HUDEP-2 (cell line): ENCODE data around the gene TMEM45A.
"Not testable (repeated sequence)": the region's sequence is repeated elsewhere in the genome, so short reads cannot be mapped to it uniquely, and the experiment has no call there.

ENCODE experiments used
- DNase-seq, 76 experiments: peaks; one replicate each; lab custom pipeline; 2025; ENCODE audit not compliant: unreplicated experiment in 76 of 76; lab: John Stamatoyannopoulos, UW

TMEM45A gene

DNA sequence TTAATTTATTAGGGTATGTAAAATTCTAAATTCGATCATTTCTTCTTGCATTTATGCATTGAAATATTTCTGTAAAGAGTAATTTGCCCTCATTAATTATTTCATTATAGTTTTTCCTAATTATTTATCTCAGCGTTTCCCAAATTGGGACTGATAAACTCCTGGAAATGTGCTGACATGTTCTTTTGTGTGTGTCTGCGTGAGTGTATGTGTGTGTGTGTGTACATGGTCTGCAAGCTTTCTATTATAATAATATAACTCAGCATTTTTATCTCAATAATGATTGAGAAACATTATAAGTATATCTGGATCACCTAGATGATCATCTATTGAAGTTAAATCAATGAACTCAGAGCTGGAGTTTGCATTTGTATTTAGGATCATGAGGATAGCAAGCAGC lies 38.7 kb downstream of the TMEM45A start:
- no peak for DNase-seq

DNA sequence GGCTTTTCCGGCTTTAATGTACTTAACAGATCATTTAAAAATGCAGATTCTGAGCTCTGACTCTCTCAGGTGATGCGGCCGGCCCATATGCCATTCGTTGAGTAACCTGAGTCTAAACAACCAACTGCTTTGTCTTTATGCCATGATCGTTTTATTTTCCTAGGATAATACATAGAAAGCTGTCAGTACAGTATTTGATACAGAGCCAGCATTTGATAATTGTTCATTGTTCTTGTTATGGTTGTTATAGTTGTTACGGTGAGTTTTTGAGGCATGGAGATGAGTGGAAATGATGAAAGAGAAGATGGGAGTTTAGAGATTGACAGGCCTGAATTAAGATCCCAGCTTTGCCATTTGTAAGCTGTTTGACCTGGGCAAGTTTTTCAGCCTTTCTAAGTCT lies 40.0 kb downstream of the TMEM45A start:
- no peak for DNase-seq

DNA sequence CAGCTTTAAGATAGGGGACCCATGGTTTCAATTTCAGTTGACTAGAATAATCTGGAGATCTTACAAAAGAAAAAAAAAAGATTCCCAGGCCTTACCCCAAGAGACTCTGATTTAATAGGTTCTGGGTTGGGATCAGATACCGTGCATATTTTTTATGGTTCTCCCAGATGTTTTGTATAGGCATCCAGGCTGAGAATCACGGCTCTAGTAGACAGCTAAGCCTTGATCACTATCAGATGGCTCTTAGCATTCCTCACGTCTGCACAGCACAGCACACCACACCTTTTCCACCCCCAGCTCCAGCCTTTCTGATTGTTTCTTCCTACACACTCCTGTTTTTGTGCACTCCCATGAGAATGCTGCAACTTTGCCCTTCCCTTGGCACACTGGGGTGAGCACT lies 40.8 kb downstream of the TMEM45A start:
- no peak for DNase-seq

DNA sequence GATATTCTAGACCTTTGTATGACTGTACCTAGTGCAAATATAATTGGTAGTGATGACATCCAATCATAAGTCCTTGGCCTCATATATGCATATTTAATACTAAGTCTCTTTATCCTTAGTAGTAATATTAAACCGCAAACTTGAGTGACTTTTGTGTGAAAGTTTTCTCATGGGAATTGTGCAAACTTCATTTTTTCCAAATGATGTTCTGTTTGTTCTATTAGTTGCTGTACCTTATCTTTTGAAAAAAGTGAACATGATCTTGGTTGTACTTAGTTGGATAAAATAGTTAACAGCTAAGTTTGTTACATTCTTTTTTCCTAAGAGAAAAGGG lies 43.2 kb downstream of the TMEM45A start:
- DNase-seq: no peak

DNA sequence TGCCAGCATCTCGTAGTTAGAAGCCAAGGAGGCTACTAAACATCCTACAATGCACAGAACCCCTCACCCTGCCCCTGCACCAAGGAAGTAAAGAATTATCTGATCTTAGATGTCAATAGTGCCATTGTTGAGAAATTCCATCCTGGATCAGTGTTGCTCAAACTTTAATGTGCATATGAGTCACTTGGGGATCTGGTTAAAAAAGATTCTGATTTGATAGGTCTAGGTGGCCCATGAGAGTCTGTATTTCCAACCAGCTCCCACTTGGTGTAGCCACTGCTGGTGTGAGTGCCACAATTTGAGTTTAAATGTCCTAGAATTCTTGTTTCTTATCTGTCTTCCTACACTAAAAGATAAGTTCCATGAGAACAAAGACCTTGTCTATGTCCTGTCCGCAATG lies 43.7 kb downstream of the TMEM45A start:
- DNase-seq: no peak

DNA sequence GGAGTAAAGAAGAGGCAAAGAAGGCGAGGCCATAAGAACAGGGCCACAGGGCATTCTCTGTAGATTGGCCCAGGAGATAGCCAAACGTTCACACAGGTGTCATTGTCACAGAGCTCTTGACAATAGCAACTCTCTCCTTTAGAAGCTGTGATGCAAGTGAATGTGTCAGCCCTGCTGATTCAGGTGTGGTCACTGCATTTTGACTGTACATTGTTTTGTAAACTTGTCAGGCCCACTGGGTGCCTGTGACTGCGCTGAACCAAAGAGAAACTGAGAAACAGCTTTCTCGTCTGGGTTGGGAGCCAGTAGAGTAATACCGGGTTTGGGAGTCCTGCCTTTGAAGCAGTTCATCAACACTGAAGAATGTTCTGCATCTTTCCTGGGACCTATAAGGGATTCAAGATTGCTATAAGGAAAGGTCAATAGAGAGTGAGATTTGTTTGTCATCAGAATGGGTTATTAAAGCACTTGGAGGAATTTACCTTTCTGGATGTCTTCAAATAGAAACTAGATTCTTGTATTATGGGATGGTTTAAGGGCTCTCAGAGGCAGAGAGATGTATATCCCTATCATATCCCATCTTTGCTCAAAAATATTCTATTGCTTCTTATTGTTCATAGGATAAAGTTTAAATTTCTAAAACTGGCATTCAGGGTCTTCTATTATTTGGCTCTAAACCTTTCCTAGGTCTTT lies 45.4 kb downstream of the TMEM45A start:
- no peak for DNase-seq

DNA sequence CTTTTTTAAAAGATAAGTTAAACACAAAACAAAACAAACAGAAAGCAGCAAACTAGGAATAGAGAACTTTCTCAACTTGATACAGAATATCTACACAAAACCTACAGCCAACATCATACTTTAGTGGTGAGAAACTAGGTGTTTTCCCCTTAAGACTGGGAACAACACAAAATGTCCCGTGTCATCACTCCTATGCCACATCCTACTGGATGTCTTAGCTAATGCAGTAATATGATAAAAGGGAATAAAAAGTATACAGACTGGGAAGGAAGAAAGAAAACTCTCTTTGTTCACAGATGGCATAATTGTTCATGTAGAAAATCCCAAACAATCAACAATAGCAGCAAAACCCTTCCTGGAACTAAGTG lies 45.9 kb downstream of the TMEM45A start:
- DNase-seq: no peak

DNA sequence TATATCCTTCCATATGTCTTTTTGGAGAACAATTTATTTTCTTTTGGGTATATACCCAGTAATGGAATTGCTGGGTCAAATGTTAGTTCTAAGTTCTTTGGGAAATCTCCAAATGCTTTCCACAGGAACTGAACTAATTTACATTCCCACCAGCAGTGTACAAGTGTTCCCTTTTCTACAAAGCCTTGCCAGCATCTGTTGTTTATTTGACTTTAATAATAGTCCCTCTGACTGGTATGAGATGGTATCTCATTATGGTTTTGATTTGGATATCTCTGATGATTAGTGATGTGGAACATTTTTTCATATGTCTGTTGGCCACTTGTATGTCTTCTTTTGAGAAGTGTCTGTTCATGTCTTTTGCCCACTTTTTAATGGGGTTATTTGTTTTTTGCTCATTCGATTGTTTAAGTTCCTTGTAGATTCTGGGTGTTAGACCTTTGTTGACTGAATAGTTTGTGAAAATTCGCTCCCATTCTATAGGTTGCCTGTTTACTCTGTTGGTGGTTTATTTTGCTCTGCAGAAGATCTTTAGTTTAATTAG lies 48.4 kb downstream of the TMEM45A start:
- no peak for DNase-seq

DNA sequence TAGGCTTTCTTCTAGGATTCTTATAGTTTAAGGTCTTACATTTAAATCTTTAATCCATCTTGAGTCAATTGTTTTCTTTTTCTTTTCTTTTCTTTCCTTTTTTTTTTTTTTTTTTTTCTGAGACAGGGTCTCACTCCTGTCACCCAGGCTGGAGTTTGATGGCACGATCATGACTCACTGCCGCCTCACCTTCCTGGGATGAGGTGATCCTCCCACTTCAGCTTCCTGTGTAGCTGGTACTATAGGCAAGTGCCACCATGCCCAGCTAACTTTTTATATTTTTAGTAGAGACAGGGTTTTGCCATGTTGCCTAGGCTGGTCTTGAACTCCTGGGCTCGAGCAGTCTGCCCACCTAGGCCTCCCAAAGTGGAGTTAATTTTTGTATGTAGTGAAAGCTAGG lies 49.0 kb downstream of the TMEM45A start:
- DNase-seq: not testable (repeated sequence)

DNA sequence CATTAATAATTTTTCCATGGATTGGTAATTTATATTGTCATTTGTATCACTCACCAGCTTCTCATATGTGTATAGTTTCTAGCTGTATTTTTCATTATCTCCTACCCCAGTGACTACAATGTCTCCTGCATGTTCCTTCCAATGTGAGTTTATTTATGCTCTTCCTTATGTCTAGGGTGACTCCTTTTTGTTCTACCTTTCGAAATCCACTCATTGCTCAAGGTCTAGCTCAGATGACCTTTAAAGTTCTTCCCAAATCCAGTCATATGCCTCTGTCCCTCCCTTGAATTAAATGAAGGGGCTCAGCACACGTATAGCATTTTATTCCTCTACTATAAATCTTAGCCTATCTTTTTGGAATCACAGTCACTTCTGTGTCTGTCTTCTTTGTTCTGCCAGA lies 53.0 kb downstream of the TMEM45A start:
- no peak for DNase-seq

DNA sequence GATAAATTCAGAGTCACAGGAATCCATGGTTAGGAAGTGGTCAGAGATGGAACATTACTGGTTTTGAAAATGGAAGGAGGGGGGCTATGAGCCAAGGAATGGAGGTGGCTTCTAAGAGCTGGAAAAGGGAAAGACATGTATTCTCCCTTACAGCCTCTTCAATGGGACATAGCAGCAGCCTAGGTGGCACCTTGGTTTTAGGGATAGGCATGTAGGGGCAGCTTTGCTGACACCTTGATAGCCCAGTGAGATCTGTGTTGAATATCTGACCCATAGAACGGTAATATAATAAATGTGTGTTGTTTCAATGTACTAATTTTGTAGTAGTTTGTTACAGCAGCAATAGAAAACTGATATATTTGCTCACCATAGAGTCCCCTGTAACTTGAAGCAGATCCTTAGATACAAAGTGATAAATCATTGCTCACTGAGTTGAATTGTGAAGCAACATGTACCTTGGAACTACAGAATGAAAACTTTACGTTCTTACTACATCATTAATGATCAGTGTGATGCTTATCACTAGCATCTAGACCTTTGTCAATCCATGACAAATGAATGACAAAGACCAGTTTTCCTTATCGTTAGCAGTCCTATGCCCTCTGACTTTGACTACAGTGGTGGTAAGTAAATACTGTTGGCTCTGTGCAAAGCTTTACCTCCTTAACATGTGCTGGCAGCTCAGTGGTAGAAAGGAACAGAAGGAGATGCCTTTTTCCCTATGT lies 53.8 kb downstream of the TMEM45A start:
- DNase-seq: no peak

DNA sequence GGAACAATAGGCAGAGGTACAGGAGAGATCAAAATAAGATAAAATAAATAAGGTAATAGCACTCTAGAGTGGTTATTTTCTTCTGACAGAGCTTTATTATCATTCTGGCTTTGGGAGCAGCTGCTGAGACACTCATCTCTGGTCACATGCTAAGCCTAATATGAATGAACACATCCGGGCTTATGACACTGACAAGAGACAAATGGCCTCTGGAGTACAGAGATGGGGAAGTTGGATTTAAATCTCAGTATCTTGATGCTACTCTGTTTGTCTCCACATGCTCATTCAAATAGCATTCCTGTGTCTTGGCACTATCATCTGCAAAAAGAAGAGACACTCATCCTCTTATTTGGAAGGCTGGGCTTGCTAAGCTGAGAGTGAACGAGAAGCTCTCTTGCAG lies 55.6 kb downstream of the TMEM45A start:
- DNase-seq: no peak

DNA sequence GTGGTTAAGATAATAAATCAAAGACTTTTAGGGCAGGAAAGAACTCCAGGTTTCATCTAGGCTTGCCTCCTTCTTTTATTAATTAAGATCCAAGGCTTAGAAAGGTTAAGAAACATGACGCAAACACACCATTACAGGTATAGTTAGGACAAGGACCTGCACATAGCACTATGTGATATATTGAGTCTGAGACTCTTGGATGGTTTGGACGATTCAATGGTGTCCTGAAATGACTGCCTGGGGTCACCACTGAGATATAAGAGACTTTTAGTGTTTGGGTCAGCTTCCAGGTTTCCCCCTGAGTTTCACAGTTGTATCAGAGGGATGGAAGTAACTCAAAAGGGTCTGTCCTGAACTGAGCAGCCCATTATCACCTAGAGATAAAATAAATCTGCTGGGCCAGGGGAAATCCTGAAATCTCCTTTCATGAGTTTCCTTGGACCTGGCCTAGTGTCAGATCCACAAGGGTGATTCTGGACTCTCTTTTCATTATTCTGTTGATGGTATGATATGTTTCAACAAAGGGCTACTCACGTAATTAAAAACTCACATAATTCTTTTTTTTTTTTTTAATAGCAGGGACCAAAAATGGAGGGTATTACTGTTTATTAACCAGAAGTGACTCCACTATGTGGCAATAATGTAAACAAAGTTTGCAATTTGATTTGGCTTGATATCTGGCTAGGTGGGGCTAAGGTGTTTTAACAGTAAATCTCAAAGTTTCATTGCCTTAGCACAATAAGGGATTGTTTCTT lies 61.4 kb downstream of the TMEM45A start:
- no peak for DNase-seq

DNA sequence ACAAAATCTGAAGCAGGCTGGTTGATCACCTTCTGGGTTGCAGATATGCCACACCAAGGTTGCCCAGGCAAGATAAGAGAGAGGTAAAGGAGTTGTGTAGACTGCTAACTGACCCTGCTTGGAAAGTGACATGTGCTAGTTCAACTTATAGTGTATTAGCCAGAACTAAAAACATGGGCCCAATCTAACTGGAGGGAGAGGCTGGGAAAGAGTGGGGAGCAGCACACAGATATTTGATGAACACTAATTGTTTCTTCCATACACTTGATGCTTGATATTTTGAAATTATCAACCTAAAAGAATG lies 61.9 kb downstream of the TMEM45A start:
- no peak for DNase-seq

DNA sequence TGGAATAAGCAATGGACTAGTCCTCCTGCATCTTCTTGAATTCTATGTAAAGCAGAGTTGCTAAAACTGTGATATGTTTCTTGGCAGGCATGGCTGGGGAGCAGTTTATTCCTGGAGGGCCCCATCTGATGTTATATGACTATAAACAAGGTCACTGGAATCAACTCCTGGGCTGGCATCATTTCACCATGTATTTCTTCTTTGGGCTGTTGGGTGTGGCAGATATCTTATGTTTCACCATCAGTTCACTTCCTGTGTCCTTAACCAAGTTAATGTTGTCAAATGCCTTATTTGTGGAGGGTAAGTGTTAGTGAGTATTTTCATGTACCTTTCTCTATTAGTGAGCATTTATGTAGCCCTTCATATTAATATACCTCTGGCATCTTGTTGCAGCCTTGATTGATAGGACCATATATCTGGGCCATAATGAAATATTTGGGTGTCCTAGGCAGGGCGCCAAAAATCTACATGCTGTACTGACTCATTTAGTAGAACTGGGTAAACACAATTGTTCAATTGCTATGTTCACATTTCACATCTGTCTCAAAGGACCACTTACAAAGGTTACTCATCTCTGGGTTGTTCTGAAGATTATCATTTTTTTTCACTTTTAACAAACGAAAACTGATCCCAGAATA lies 64.4 kb downstream of the TMEM45A start:
- DNase-seq: no peak

DNA sequence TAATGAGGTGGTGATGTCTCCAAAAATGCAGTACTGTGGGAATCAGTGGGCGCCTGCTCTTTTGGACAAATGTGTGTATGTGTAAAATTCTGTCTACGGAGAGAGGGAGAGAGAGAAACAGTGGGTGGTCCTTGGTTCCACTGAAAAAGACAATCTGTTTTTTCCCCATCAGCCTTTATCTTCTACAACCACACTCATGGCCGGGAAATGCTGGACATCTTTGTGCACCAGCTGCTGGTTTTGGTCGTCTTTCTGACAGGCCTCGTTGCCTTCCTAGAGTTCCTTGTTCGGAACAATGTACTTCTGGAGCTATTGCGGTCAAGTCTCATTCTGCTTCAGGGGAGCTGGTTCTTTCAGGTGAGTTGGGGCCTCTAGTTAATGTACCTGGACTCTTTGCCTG lies 65.8 kb downstream of the TMEM45A start:
- DNase-seq: no peak

DNA sequence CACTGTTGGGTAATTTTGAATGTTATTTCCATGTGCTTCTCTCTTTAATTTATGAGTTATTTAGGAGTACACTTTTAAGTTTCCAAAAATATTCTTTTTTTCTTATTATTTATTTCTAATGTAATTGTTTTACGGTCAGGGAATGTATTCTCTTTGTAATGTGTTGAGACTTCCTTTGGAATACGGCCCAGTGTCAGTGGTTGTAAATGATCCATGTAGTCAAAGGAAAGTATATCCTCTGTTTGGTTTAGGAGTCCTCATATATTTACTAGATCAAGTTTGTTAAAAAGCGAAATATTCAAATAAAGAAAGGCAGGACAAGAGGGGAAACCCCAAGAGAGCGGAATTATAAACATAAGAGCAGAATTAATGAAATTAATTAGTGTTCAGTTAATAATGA lies 68.0 kb downstream of the TMEM45A start:
- DNase-seq: no peak

DNA sequence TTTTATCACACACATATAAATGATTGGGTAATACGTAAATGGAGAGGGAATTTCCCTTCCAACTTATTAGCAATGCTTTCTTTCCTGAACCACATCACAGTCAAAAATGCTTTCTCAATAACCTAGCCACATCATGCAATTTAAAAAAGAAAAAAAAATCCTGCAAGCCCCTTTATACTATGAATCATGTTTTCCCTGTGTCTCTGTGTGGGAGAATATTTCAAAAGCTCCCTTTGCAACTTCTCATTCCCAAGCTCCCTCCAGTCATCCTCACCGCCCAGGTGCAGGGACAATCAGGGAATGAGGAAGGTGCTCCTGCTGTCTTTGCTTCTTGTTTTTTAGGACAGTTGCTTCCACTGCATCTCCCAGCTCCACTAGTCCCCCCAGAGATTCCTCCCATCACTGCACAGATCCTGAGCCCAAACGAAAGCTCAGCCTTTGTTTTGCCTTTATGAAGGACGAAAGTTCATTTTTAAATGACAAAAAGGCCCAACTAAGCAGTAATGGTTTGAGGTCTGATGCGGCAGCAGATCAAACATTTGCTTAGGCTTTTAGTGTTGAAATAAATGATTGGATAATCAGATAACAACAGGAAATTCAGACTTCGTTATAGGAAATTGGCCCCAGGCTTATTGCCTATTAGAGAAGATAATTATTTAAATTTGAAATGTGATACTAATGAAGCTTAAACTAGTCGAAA lies 69.2 kb downstream of the TMEM45A start:
- DNase-seq: no peak

DNA sequence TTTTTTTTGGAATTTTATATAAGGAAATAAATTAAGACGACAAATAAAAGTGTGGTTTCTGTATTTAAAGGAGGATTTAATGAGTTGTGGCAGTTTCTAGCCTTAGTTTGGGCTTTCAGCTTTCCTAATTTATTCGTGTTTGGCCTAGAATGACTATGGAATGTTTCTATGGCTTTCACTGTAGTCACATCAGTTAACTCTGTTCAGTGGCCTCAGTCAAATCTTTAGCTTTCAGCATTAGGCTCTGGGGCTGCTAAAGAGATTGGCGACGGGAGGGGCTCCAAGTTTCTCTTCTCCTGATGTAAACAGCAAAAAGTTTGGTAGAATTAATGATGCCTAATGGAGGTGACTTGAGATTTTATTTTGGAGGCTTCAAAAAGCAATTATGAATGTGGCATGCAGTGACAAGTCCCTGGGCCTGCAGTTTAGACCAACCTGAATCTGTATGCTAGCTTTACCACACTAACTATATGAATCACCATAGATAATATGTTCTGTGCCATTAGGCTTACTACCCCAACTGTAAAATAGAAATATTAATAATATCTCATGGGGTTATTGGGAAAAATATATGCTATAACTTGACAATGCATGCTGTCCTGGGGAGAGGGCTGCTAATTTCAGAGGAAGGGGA lies 69.9 kb downstream of the TMEM45A start:
- DNase-seq: no peak

DNA sequence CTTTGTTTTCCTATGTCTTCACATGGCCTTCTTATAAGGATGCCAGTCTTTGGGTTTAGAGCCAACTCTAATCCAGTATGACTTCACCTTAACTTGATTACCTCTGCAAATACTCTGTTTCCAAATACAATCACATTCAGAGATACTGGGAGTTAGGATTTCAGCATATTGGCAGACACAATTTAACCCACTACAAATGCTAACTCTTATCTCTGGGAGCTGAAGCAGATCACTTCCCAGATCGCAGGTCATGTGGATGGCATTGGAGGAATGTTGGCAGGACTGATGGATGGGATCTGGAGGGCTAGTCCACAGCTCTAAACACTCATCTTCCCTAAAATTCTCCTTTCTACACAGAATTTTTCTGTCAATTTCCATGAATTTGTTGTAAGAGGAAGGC lies 70.8 kb downstream of the TMEM45A start:
- DNase-seq: no peak
